Kidney capillary endothelial cell (primary cell): ENCODE measurements around the gene CDCA4.

Experiments used
- DNase-seq: peaks from one replicate; pipeline ENCODE4 v3.0.0-alpha.2; 2018; ENCODE audit warnings: low spot score

Gene CDCA4

GRCh38 chr14:105013150-105013785 lies 7.6 kb downstream of the CDCA4 start:
- no peak for DNase-seq

GRCh38 chr14:105012171-105012985 lies 8.5 kb downstream of the CDCA4 start:
- no peak for DNase-seq

GRCh38 chr14:105011312-105011990 lies 9.4 kb downstream of the CDCA4 start:
- no peak for DNase-seq

GRCh38 chr14:105010891-105011291 lies 10.0 kb downstream of the CDCA4 start:
- DNase-seq, result no peak

- DNase-seq, result no peak
Observed at GRCh38 chr14:105010106-105010505, 10.8 kb downstream of the CDCA4 start.

- DNase-seq, result no peak
Observed at GRCh38 chr14:105007593-105008264, 13.2 kb downstream of the CDCA4 start.

- no peak for DNase-seq
Observed at GRCh38 chr14:105006831-105007592, 13.9 kb downstream of the CDCA4 start.

GRCh38 chr14:105005929-105006830 lies 14.7 kb downstream of the CDCA4 start:
- DNase-seq, result no peak

- DNase-seq, result no peak
Observed at GRCh38 chr14:105005329-105005928, 15.5 kb downstream of the CDCA4 start.

- no peak for DNase-seq
Observed at GRCh38 chr14:104999361-104999760, 21.5 kb downstream of the CDCA4 start.

- DNase-seq, result no peak
Observed at GRCh38 chr14:104998801-104999200, 22.1 kb downstream of the CDCA4 start.

GRCh38 chr14:104996483-104996882 lies 24.4 kb downstream of the CDCA4 start:
- no peak for DNase-seq

- DNase-seq, result no peak
Observed at GRCh38 chr14:104996032-104996431, 24.9 kb downstream of the CDCA4 start.

- DNase-seq, result no peak
Observed at GRCh38 chr14:104994978-104995377, 25.9 kb downstream of the CDCA4 start.

- no peak for DNase-seq
Observed at GRCh38 chr14:104993808-104994591, 26.9 kb downstream of the CDCA4 start.

GRCh38 chr14:104993306-104993705 lies 27.6 kb downstream of the CDCA4 start:
- DNase-seq, result no peak

- no peak for DNase-seq
Observed at GRCh38 chr14:104992501-104992900, 28.4 kb downstream of the CDCA4 start.

GRCh38 chr14:104991896-104992230 lies 29.0 kb downstream of the CDCA4 start:
- DNase-seq, result no peak

- DNase-seq, result no peak
Observed at GRCh38 chr14:104989951-104990303, 31.0 kb downstream of the CDCA4 start.
